Measurements from ENCODE around the gene TMEM163.

DNA sequence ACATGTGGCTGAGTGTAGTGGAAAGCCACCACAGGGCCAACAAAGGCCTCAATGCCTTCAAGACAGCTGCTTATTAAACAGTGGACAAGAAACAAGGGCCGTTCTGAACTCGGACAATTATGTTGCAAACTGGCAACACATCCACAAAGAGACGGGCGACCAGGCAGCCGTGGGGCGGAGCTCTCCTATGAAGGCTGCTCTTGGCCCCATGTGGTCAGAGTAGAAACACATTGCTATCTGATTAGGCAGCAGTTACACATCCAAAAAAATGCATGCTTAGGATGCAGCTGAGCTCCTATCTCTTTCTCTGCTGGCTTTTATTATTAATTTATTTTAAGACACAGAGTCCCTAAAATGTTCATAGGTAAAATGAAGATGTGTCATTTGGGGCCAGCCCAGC lies 163.4 kb downstream of the TMEM163 start:
- TF ChIP-seq BHLHE40 (IDR thresholded peaks at IDR 0.05; ENCODE audit: borderline replicate concordance), result no peak
- no peak for TF ChIP-seq FOXK2 (IDR thresholded peaks at IDR 0.05)
- no peak for TF ChIP-seq LEF1 (IDR thresholded peaks at IDR 0.05; ENCODE audit: borderline replicate concordance)
- no peak for TF ChIP-seq TARDBP (IDR thresholded peaks at IDR 0.05)
- TF ChIP-seq, protein P1, sequence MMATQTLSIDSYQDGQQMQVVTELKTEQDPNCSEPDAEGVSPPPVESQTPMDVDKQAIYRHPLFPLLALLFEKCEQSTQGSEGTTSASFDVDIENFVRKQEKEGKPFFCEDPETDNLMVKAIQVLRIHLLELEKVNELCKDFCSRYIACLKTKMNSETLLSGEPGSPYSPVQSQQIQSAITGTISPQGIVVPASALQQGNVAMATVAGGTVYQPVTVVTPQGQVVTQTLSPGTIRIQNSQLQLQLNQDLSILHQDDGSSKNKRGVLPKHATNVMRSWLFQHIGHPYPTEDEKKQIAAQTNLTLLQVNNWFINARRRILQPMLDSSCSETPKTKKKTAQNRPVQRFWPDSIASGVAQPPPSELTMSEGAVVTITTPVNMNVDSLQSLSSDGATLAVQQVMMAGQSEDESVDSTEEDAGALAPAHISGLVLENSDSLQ (IDR thresholded peaks at IDR 0.05), result no peak
- no peak for TF ChIP-seq SP1 (IDR thresholded peaks at IDR 0.05)
- no peak for TF ChIP-seq ELF4 (IDR thresholded peaks at IDR 0.05)
- no peak for TF ChIP-seq FOXM1 (IDR thresholded peaks at IDR 0.05; ENCODE audit: borderline replicate concordance)

All from HEK293T (cell line).